ENCODE results near the gene SREBF2. TPM values are rescaled to one million over a fixed set of nuclear protein-coding genes. Genes with fewer than 3 reads are reported as not detected.

SREBF2 gene
- total and polyA plus RNA-seq, 2 of the 8 experiments (the other 6 are each of a cell fraction or from before 2014, with no cell fraction given) = 125 to 144 TPM

GRCh38 chr22:41805639-41806038, 27.3 kb upstream of the SREBF2 start:
- H3K36me3 ChIP-seq (ENCODE audit: control insufficient read depth in 2 of 4, insufficient read depth in 4 of 4, low read length in 3 of 4) = peaks cover 0 to 5% (median 1%) of the 10 kb centered on the region in 4 experiments; a peak in 1 of 8 replicates
- no peak overlapping the region for H4K5ac ChIP-seq (ENCODE audit: insufficient read length, low read depth, low read length)
- H2BK5ac ChIP-seq (ENCODE audit: low read depth, low read length) = no peak overlapping the region
- ChIA-PET POLR2A (ENCODE audit: partially characterized antibody) (no interaction called here), CTCF (ENCODE audit: partially characterized antibody) (no interaction called here)
- no peaks in the 10 kb centered on the region for H3K27me3 ChIP-seq (replicated peaks in 1 of 4; ENCODE audit: control insufficient read depth in 3 of 4, extremely low read depth in 1 of 4, insufficient read depth in 3 of 4, low read length in 3 of 4)
- no peak overlapping the region for H3K4ac ChIP-seq (replicated peaks; ENCODE audit: insufficient read length, low read depth, low read length)
- H3K4me3 ChIP-seq (ENCODE audit: extremely low read depth in 1 of 4, insufficient read depth in 2 of 4, low read depth in 3 of 4, low read length in 4 of 4) = no peak overlapping the region
- no peak overlapping the region for H3K14ac ChIP-seq (ENCODE audit: insufficient read length)
- FAIRE-seq (no peak), DNase-seq (ENCODE audit: low read depth in 1 of 2, low spot score in 2 of 2) (no peak)
- no peak overlapping the region for H2BK20ac ChIP-seq (ENCODE audit: low read length)
- H2BK12ac ChIP-seq (ENCODE audit: low read depth, low read length) = no peak overlapping the region
- no peak overlapping the region for H3K56ac ChIP-seq (replicated peaks; ENCODE audit: insufficient read length, low read depth, low read length)
- H3K23me2 ChIP-seq (ENCODE audit: low read depth, low read length) = peaks cover 7% of the 10 kb centered on the region
- no peak overlapping the region for H2BK120ac ChIP-seq (replicated peaks; ENCODE audit: low read depth, low read length)
- H3K9ac ChIP-seq (replicated peaks in 1 of 4; ENCODE audit: extremely low read depth in 1 of 4, low read depth in 3 of 4, low read length in 3 of 4) = no peak overlapping the region
- no peak overlapping the region for H2AK5ac ChIP-seq (ENCODE audit: low read depth, low read length)
- no peak overlapping the region for H3K23ac ChIP-seq (ENCODE audit: insufficient read length)
- H4K91ac ChIP-seq (replicated peaks; ENCODE audit: insufficient read length, low read length) = no peak overlapping the region
- H3K4me1 ChIP-seq (replicated peaks in 1 of 4; ENCODE audit: control insufficient read depth in 3 of 4, insufficient read depth in 4 of 4, low read length in 3 of 4) = peaks cover 0 to 8% (median 2%) of the 10 kb centered on the region in 4 experiments; a peak in 3 of 7 replicates
- no peak overlapping the region for H3K27ac ChIP-seq (ENCODE audit: low read depth, low read length)
- H2AFZ ChIP-seq (ENCODE audit: low read length) = no peak overlapping the region
- H3K9me3 ChIP-seq (ENCODE audit: insufficient read depth in 2 of 2, low read depth in 1 of 2, low read length in 1 of 2) = no peaks in the 10 kb centered on the region
- H2BK15ac ChIP-seq (ENCODE audit: low read length) = no peak overlapping the region
- H3K4me2 ChIP-seq (ENCODE audit: insufficient read depth in 1 of 2, low read depth in 2 of 2, low read length in 2 of 2) = no peak overlapping the region
- H3K18ac ChIP-seq (ENCODE audit: extremely low read depth, low read length) = no peak overlapping the region
- peaks cover 11% of the 10 kb centered on the region for H3K79me1 ChIP-seq (ENCODE audit: low read depth, low read length)
- peaks cover 7 to 8% of the 10 kb centered on the region in 2 experiments for H4K20me1 ChIP-seq (replicated peaks in 1 of 2; ENCODE audit: control insufficient read depth in 1 of 2, insufficient read depth in 2 of 2, low read length in 2 of 2)
- H4K8ac ChIP-seq (ENCODE audit: extremely low read depth, insufficient read depth, low read length) = no peak overlapping the region
- H3K79me2 ChIP-seq (ENCODE audit: control insufficient read depth in 1 of 2, insufficient read depth in 2 of 2, low read length in 2 of 2) = peaks cover 3 to 25% of the 10 kb centered on the region in 2 experiments
- TF ChIP-seq POLR2A (IDR thresholded peaks at IDR 0.05; ENCODE audit: control extremely low read depth in 1 of 2, low read depth in 2 of 2, low read length in 2 of 2) (no peak), RNF2 (IDR thresholded peaks at IDR 0.05; ENCODE audit: borderline replicate concordance, low read depth, low read length, missing control alignments, poor library complexity, severe bottlenecking) (no peak), FOSL1 (IDR thresholded peaks at IDR 0.05; ENCODE audit: insufficient read depth, low read depth, low read length) (no peak), SP1 (IDR thresholded peaks at IDR 0.05; ENCODE audit: low read depth, low read length) (no peak), SIN3A (conservative IDR thresholded peaks at IDR 0.05 in 1 of 2, IDR thresholded peaks at IDR 0.05 in 1 of 2; ENCODE audit: low read depth in 1 of 2, low read length in 2 of 2) (no peak), CHD1 (IDR thresholded peaks at IDR 0.05; ENCODE audit: low read depth, low read length) (no peak)

All from H1 (cell line).